Measurements from ENCODE around the gene CC2D2A. TPM values are rescaled to one million over a fixed set of nuclear protein-coding genes. Genes with fewer than 3 reads are reported as not detected.

Gene CC2D2A
- total RNA-seq, 1 experiment from 2014 or later: 29.7 TPM

- intact Hi-C loops (cut with micrococcal nuclease; ENCODE audit: unreplicated experiment): no loop called here
- Histone ChIP-seq H3K27me3 (replicated peaks; ENCODE audit: insufficient read depth, low read depth, low read length, poor library complexity) (no peaks in the 10 kb centered on the region), H3K4me1 (ENCODE audit: insufficient read depth, low read length, poor library complexity, severe bottlenecking) (no peaks in the 10 kb centered on the region), H3K4me3 (ENCODE audit: low read depth, low read length, poor library complexity, severe bottlenecking) (no peak overlapping the region), H3K9me3 (ENCODE audit: low read depth, low read length, poor library complexity, severe bottlenecking) (no peaks in the 10 kb centered on the region), H3K36me3 (ENCODE audit: insufficient read depth, low read length, poor library complexity, severe bottlenecking) (no peaks in the 10 kb centered on the region), H3K27ac (ENCODE audit: low read depth, low read length, poor library complexity, severe bottlenecking) (no peak overlapping the region)
- ChIA-PET POLR2A (ENCODE audit: low non-redundant PET) (no interaction called here), CTCF (no interaction called here)
- no TSS peak for BruUV-seq (replicated peaks)
- TF ChIP-seq CTCF (conservative IDR thresholded peaks at IDR 0.05; ENCODE audit: low read depth, low read length): no peak
- TF ChIP-seq EZH2 (IDR thresholded peaks at IDR 0.05; ENCODE audit: borderline replicate concordance, low read depth, low read length, poor library complexity, severe bottlenecking): no peak
- DNase-seq (ENCODE audit: low spot score): no peak
These were observed 44.2 kb upstream of the CC2D2A start for GRCh38 chr4:15425520-15425919.

GRCh38 chr4:15427161-15427560, 42.5 kb upstream of the CC2D2A start:
- Histone ChIP-seq H3K36me3 (ENCODE audit: insufficient read depth, low read length, poor library complexity, severe bottlenecking) (no peaks in the 10 kb centered on the region), H3K27me3 (replicated peaks; ENCODE audit: insufficient read depth, low read depth, low read length, poor library complexity) (no peaks in the 10 kb centered on the region), H3K4me3 (ENCODE audit: low read depth, low read length, poor library complexity, severe bottlenecking) (no peak overlapping the region), H3K27ac (ENCODE audit: low read depth, low read length, poor library complexity, severe bottlenecking) (no peak overlapping the region), H3K9me3 (ENCODE audit: low read depth, low read length, poor library complexity, severe bottlenecking) (no peaks in the 10 kb centered on the region), H3K4me1 (ENCODE audit: insufficient read depth, low read length, poor library complexity, severe bottlenecking) (no peaks in the 10 kb centered on the region)
- ChIA-PET POLR2A (ENCODE audit: low non-redundant PET) (no interaction called here), CTCF (no interaction called here)
- intact Hi-C loops (cut with micrococcal nuclease; ENCODE audit: unreplicated experiment): no loop called here
- TF ChIP-seq CTCF (conservative IDR thresholded peaks at IDR 0.05; ENCODE audit: low read depth, low read length) (no peak), EZH2 (IDR thresholded peaks at IDR 0.05; ENCODE audit: borderline replicate concordance, low read depth, low read length, poor library complexity, severe bottlenecking) (no peak)
- no peak for DNase-seq (ENCODE audit: low spot score)
- no TSS peak for BruUV-seq (replicated peaks)

GRCh38 chr4:15427701-15428100, 42.0 kb upstream of the CC2D2A start, which contains the start of gene C1QTNF7:
C1QTNF7 (plus strand) TSS chr4:15428033; CDS start chr4:15435744, 7,711 bp downstream.
- DNase-seq (ENCODE audit: low spot score): no peak
- TF ChIP-seq CTCF (conservative IDR thresholded peaks at IDR 0.05; ENCODE audit: low read depth, low read length): no peak
- ChIA-PET CTCF (no interaction called here), POLR2A (ENCODE audit: low non-redundant PET) (no interaction called here)
- Histone ChIP-seq H3K9me3 (ENCODE audit: low read depth, low read length, poor library complexity, severe bottlenecking) (no peaks in the 10 kb centered on the region), H3K36me3 (ENCODE audit: insufficient read depth, low read length, poor library complexity, severe bottlenecking) (no peaks in the 10 kb centered on the region), H3K27me3 (replicated peaks; ENCODE audit: insufficient read depth, low read depth, low read length, poor library complexity) (no peaks in the 10 kb centered on the region), H3K4me3 (ENCODE audit: low read depth, low read length, poor library complexity, severe bottlenecking) (no peak within 1 kb of the TSS), H3K27ac (ENCODE audit: low read depth, low read length, poor library complexity, severe bottlenecking) (no peak within 1 kb of the TSS), H3K4me1 (ENCODE audit: insufficient read depth, low read length, poor library complexity, severe bottlenecking) (no peaks in the 10 kb centered on the region)
- BruUV-seq (replicated peaks): no TSS peak
- intact Hi-C loops (cut with micrococcal nuclease; ENCODE audit: unreplicated experiment): no loop called here
